NCI-H1105 treated with DMSO at 0.1 percent for 48 hours (cell line): Measurements from ENCODE around the gene TMEM255B.

Experiments
- DNase-seq: peaks from one replicate; lab custom pipeline; 2025; lab: John Stamatoyannopoulos, UW

The TMEM255B gene

GRCh38 chr13:113849546-113849945 lies 90.5 kb downstream of the TMEM255B start:
- no peak for DNase-seq

GRCh38 chr13:113849981-113850721 lies 91.1 kb downstream of the TMEM255B start:
- no peak for DNase-seq

- DNase-seq = no peak
These were observed 91.9 kb downstream of the TMEM255B start for GRCh38 chr13:113850722-113851479.

GRCh38 chr13:113851480-113851803 lies 92.4 kb downstream of the TMEM255B start:
- DNase-seq = no peak

GRCh38 chr13:113851826-113852535 lies 93.0 kb downstream of the TMEM255B start:
- DNase-seq = no peak

GRCh38 chr13:113852536-113853517 lies 93.8 kb downstream of the TMEM255B start:
- no peak for DNase-seq

GRCh38 chr13:113853518-113854237 lies 94.7 kb downstream of the TMEM255B start:
- no peak for DNase-seq

- no peak for DNase-seq
These were observed 95.4 kb downstream of the TMEM255B start for GRCh38 chr13:113854238-113855011.

GRCh38 chr13:113855012-113855921 lies 96.2 kb downstream of the TMEM255B start:
- no peak for DNase-seq

GRCh38 chr13:113855931-113856715 lies 97.1 kb downstream of the TMEM255B start:
- DNase-seq = no peak

GRCh38 chr13:113856716-113857065 lies 97.7 kb downstream of the TMEM255B start:
- DNase-seq = no peak

- no peak for DNase-seq
These were observed 98.6 kb downstream of the TMEM255B start for GRCh38 chr13:113857531-113858195.

- DNase-seq = no peak
These were observed 100.5 kb downstream of the TMEM255B start for GRCh38 chr13:113859311-113860050.

- no peak for DNase-seq
These were observed 101.1 kb downstream of the TMEM255B start for GRCh38 chr13:113860051-113860664.

- no peak for DNase-seq
These were observed 101.8 kb downstream of the TMEM255B start for GRCh38 chr13:113860665-113861432.
